Testis (tissue), 3 donors: ENCODE results near the gene OR6C74. TPM values are rescaled to one million over a fixed set of nuclear protein-coding genes. Genes with fewer than 3 reads are reported as not detected.

Source experiments
- DNase-seq: peaks from one replicate; pipeline ENCODE4 v3.0.0-alpha.2; 2019
- H3K27ac ChIP-seq, 2 donors: fragments of 200-600 bp; sonication (generic); one replicate each; pipeline ENCODE4 v1.5.1; 2019
- H3K27me3 ChIP-seq: fragments of 200-600 bp; sonication (generic); one replicate; pipeline ENCODE4 v1.5.1; 2019
- H3K36me3 ChIP-seq: fragments of 200-600 bp; sonication (generic); one replicate; pipeline ENCODE4 v1.5.1; 2017; ENCODE audit warnings: low read depth; ENCODE audit errors: missing control alignments
- H3K4me1 ChIP-seq: fragments of 200-600 bp; sonication (generic); one replicate; pipeline ENCODE4 v1.5.1; 2019
- H3K4me3 ChIP-seq, 2 donors: fragments of 200-600 bp; sonication (generic); one replicate each; pipeline ENCODE4 v1.5.1; 2017 to 2019
- H3K9me3 ChIP-seq: fragments of 200-600 bp; sonication (generic); one replicate; pipeline ENCODE4 v1.5.1; 2017
- POLR2A ChIP-seq: fragments of 450-650 bp; IDR thresholded peaks from one replicate; pipeline ENCODE4 v1.6.1; 2017; ENCODE audit warnings: antibody characterized with exemption, mild to moderate bottlenecking, moderate library complexity
- WGBS, 2 donors: methylation state at CpG; one replicate each; pipeline ENCODE4 v1.1.5; 2018; 5-methylcytosine and 5-hydroxymethylcytosine counted together
- intact Hi-C: fragments of 100-400 bp; cut with DNase I; formaldehyde crosslinking; loops from one replicate; pipeline ENCODE4 v1.15.1; 2023; ENCODE audit warnings: low total_unique reads
- polyA plus RNA-seq: library from polyadenylated mRNA; stranded (reverse); fragments of 350-450 nt; fragmentation: Illumina TruSeq; extraction: RNeasy Lipid Tissue Mini Kit (QIAGEN cat#74804); gene quantifications from one replicate; pipeline ENCODE4 v1.2.3, GENCODE V29; 2014; ENCODE audit warnings: low read depth, low replicate concordance; ENCODE audit not compliant: insufficient read depth
- total RNA-seq, 2 donors: library from RNA; depleted of rRNA; stranded (reverse); fragments of >200 nt; gene quantifications; one replicate each; pipeline ENCODE4 v1.2.3, GENCODE V29; 2016
- TF ChIP-seq, protein P1 (sequence below), 3 experiments: fragments of 450-650 bp in 2 of 3; fragments of 200-600 bp in 1 of 3; sonication (generic) in 1 of 3; IDR thresholded peaks; one replicate each; pipeline ENCODE4 v1.5.1; 2016 to 2019; ENCODE audit warnings: antibody characterized with exemption in 3 of 3, mild to moderate bottlenecking in 2 of 3, moderate library complexity in 1 of 3

The OR6C74 gene
- total and polyA plus RNA-seq, 3 donors from 2014 or later, result not detected

DNA sequence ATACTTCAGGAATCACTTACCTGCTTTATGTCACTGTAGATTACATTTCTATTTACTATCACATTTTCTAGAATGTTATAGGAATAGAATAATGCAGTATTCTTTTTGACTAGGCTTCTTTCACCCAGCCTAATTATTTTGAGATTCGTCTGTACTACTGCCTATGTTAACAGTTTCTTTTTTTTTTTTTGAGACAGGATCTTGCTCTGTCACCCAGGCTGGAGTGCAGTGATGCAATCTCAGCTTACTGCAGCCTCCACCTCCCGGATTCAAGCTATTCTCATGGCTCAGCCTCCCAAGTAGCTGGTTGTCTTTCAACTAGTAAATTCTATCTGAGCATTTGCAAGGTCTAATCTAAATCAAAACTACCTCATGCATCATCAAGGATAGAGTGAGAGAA, 45.6 kb downstream of the OR6C74 start:
- no peak overlapping the region for H3K4me3 ChIP-seq
- no peaks in the 10 kb centered on the region for H3K36me3 ChIP-seq
- 66 to 69% methylated on average over 2 of the region's 2 CpGs for WGBS, 2 donors
- TF ChIP-seq POLR2A, result no peak
- TF ChIP-seq, protein P1, sequence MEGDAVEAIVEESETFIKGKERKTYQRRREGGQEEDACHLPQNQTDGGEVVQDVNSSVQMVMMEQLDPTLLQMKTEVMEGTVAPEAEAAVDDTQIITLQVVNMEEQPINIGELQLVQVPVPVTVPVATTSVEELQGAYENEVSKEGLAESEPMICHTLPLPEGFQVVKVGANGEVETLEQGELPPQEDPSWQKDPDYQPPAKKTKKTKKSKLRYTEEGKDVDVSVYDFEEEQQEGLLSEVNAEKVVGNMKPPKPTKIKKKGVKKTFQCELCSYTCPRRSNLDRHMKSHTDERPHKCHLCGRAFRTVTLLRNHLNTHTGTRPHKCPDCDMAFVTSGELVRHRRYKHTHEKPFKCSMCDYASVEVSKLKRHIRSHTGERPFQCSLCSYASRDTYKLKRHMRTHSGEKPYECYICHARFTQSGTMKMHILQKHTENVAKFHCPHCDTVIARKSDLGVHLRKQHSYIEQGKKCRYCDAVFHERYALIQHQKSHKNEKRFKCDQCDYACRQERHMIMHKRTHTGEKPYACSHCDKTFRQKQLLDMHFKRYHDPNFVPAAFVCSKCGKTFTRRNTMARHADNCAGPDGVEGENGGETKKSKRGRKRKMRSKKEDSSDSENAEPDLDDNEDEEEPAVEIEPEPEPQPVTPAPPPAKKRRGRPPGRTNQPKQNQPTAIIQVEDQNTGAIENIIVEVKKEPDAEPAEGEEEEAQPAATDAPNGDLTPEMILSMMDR (IDR thresholded peaks at IDR 0.05), result no peak
- intact Hi-C loops, result no loop called here
- no peaks in the 10 kb centered on the region for H3K9me3 ChIP-seq
- no peaks in the 10 kb centered on the region for H3K27me3 ChIP-seq
- no peaks in the 10 kb centered on the region for H3K4me1 ChIP-seq
- no peak overlapping the region for H3K27ac ChIP-seq
- no peak for DNase-seq

Other genes with a start within 250 kb of the OR6C74 start
- gene NEUROD4, start 224.6 kb upstream of the OR6C74 start, total RNA-seq, result under 1 TPM in 1 of 2 donors, not detected in 1; 0.31 TPM
- 0.09 TPM for gene NEUROD4, start 224.6 kb upstream of the OR6C74 start, polyA plus RNA-seq
- under 1 TPM; 0.31 to 0.39 TPM for gene OR9K2, start 118.2 kb upstream of the OR6C74 start, total RNA-seq
- gene OR9K2, start 118.2 kb upstream of the OR6C74 start, polyA plus RNA-seq, result not detected
- not detected for gene OR10A7, start 23.6 kb upstream of the OR6C74 start, total RNA-seq
- gene OR10A7, start 23.6 kb upstream of the OR6C74 start, polyA plus RNA-seq, result not detected
- gene OR6C6, start 52.0 kb downstream of the OR6C74 start, total RNA-seq, result not detected
- gene OR6C6, start 52.0 kb downstream of the OR6C74 start, polyA plus RNA-seq, result not detected
- not detected for gene OR6C1, start 69.7 kb downstream of the OR6C74 start, total RNA-seq
- gene OR6C1, start 69.7 kb downstream of the OR6C74 start, polyA plus RNA-seq, result not detected
- gene OR6C3, start 86.1 kb downstream of the OR6C74 start, total RNA-seq, result under 1 TPM in 1 of 2 donors, not detected in 1; 0.55 TPM
- not detected for gene OR6C3, start 86.1 kb downstream of the OR6C74 start, polyA plus RNA-seq
- gene OR6C75, start 118.4 kb downstream of the OR6C74 start, total RNA-seq, result under 1 TPM; 0.12 to 0.87 TPM
- not detected for gene OR6C75, start 118.4 kb downstream of the OR6C74 start, polyA plus RNA-seq
- not detected for gene OR6C65, start 155.9 kb downstream of the OR6C74 start, total RNA-seq
- gene OR6C65, start 155.9 kb downstream of the OR6C74 start, polyA plus RNA-seq, result not detected
- gene OR6C76, start 181.6 kb downstream of the OR6C74 start, total RNA-seq, result not detected
- not detected for gene OR6C76, start 181.6 kb downstream of the OR6C74 start, polyA plus RNA-seq
- under 1 TPM in 1 of 2 donors, not detected in 1; 0.12 TPM for gene OR6C2, start 199.5 kb downstream of the OR6C74 start, total RNA-seq
- not detected for gene OR6C2, start 199.5 kb downstream of the OR6C74 start, polyA plus RNA-seq
- gene OR6C70, start 225.5 kb downstream of the OR6C74 start, total RNA-seq, result not detected
- gene OR6C70, start 225.5 kb downstream of the OR6C74 start, polyA plus RNA-seq, result not detected
- gene OR6C68, start 247.8 kb downstream of the OR6C74 start, total RNA-seq, result not detected
- gene OR6C68, start 247.8 kb downstream of the OR6C74 start, polyA plus RNA-seq, result not detected